IMR-90 (cell line): Measurements from ENCODE around the gene AIMP1. TPM values are rescaled to one million over a fixed set of nuclear protein-coding genes. Genes with fewer than 3 reads are reported as not detected.

ENCODE experiments used
- ATAC-seq: fragments of 200-7000 bp; cut with Tn5 transposase; 2 replicates; pipeline ENCODE4 v1.9.1; 2020; ENCODE audit warnings: low read depth, mild to moderate bottlenecking, moderate library complexity
- BruUV-seq: library from RNA; stranded (reverse); fragments of 400-500 nt; replicated peaks from 2 replicates; lab custom pipeline; 2021; lab: Mats Ljungman, UMichigan
- CTCF ChIA-PET: fragments of 300-600 bp; formaldehyde crosslinking; extraction: SDS; loops from one replicate; lab custom pipeline; 2021; ENCODE audit warnings: antibody characterized with exemption; lab: Yijun Ruan, JAX
- POLR2A ChIA-PET: fragments of 300-600 bp; sonication (Branson Sonifier 250); formaldehyde crosslinking; loops from one replicate; lab custom pipeline; 2022; ENCODE audit warnings: antibody characterized with exemption; ENCODE audit not compliant: unreplicated experiment; lab: Charles Lee
- DNase-seq: peaks from one replicate; pipeline ENCODE4 v3.0.0; 2013
- H2AFZ ChIP-seq: replicated peaks from 2 replicates; pipeline ENCODE3; 2013; ENCODE audit warnings: low read length, mild to moderate bottlenecking; ENCODE audit not compliant: poor library complexity
- H2AK5ac ChIP-seq: 2 replicates; pipeline ENCODE4 v1.6.1; 2013; ENCODE audit warnings: low read depth, low read length, inconsistent platforms
- H2AK9ac ChIP-seq: replicated peaks from 2 replicates; pipeline ENCODE3; 2013; ENCODE audit warnings: mild to moderate bottlenecking, low read depth, low read length, moderate library complexity; ENCODE audit not compliant: poor library complexity
- H2BK120ac ChIP-seq: 2 replicates; pipeline ENCODE4 v1.6.1; 2013; ENCODE audit warnings: low read depth, low read length, inconsistent platforms
- H2BK15ac ChIP-seq: 3 replicates; pipeline ENCODE4 v1.6.1; 2013; ENCODE audit warnings: low read depth, low read length, inconsistent platforms
- H2BK20ac ChIP-seq: 2 replicates; pipeline ENCODE4 v1.6.1; 2013; ENCODE audit warnings: low read depth, mild to moderate bottlenecking, inconsistent platforms, low read length, moderate library complexity
- H2BK5ac ChIP-seq: 2 replicates; pipeline ENCODE4 v1.6.1; 2013; ENCODE audit warnings: mild to moderate bottlenecking, low read depth, low read length, inconsistent platforms; ENCODE audit not compliant: poor library complexity, severe bottlenecking
- H3K14ac ChIP-seq: replicated peaks from 2 replicates; pipeline ENCODE4 v1.6.1; 2013; ENCODE audit warnings: low read depth, low read length, inconsistent platforms
- H3K18ac ChIP-seq: 2 replicates; pipeline ENCODE4 v1.6.1; 2013; ENCODE audit warnings: low read depth, low read length, control low read depth
- H3K23ac ChIP-seq: 2 replicates; pipeline ENCODE4 v1.6.1; 2013; ENCODE audit warnings: low read depth, low read length, inconsistent platforms
- H3K27ac ChIP-seq: 2 replicates; pipeline ENCODE4 v1.5.1; 2013; ENCODE audit warnings: mild to moderate bottlenecking, control low read depth, low read length; ENCODE audit not compliant: insufficient read depth
- H3K27me3 ChIP-seq: 2 replicates; pipeline ENCODE4 v1.6.1; 2013; ENCODE audit warnings: low read length; ENCODE audit not compliant: control insufficient read depth, insufficient read depth
- H3K36me3 ChIP-seq: 2 replicates; pipeline ENCODE4 v1.6.1; 2013; ENCODE audit warnings: low read length, mixed read lengths; ENCODE audit not compliant: control insufficient read depth, insufficient read depth
- H3K4ac ChIP-seq: 2 replicates; pipeline ENCODE4 v1.6.1; 2013; ENCODE audit warnings: low read depth, low read length, inconsistent platforms
- H3K4me1 ChIP-seq: 2 replicates; pipeline ENCODE4 v1.6.1; 2013; ENCODE audit warnings: low read length, mixed read lengths; ENCODE audit not compliant: control insufficient read depth, insufficient read depth
- H3K4me2 ChIP-seq: 2 replicates; pipeline ENCODE4 v1.6.1; 2013; ENCODE audit warnings: low read depth, mild to moderate bottlenecking, control low read depth, low read length, moderate library complexity
- H3K4me3 ChIP-seq: 2 replicates; pipeline ENCODE4 v1.5.1; 2013; ENCODE audit warnings: low read depth, mild to moderate bottlenecking, control low read depth, low read length, moderate library complexity; ENCODE audit not compliant: insufficient read depth
- H3K56ac ChIP-seq: 2 replicates; pipeline ENCODE4 v1.6.1; 2013; ENCODE audit warnings: low read length, inconsistent platforms; ENCODE audit not compliant: insufficient read depth; ENCODE audit errors: extremely low read depth
- H3K79me1 ChIP-seq, 2 experiments: 2 replicates each; pipeline ENCODE4 v1.6.1; 2013; ENCODE audit warnings: low read length in 2 of 2, inconsistent platforms in 1 of 2, low read depth in 1 of 2
- H3K9ac ChIP-seq: 2 replicates; pipeline ENCODE4 v1.6.1; 2013; ENCODE audit warnings: low read depth, low read length, control low read depth
- H3K9me1 ChIP-seq: 2 replicates; pipeline ENCODE4 v1.6.1; 2013; ENCODE audit warnings: low read length, inconsistent platforms; ENCODE audit not compliant: insufficient read depth
- H3K9me3 ChIP-seq: 2 replicates; pipeline ENCODE4 v1.6.1; 2013; ENCODE audit warnings: low read length; ENCODE audit not compliant: control insufficient read depth, insufficient read depth
- H4K20me1 ChIP-seq: 2 replicates; pipeline ENCODE4 v1.6.1; 2013; ENCODE audit warnings: low read length, inconsistent platforms; ENCODE audit not compliant: insufficient read depth
- H4K5ac ChIP-seq: 2 replicates; pipeline ENCODE4 v1.6.1; 2013; ENCODE audit warnings: mild to moderate bottlenecking, low read depth, low read length, control low read depth
- H4K8ac ChIP-seq, 2 experiments: 2 replicates each; pipeline ENCODE4 v1.6.1; 2013; ENCODE audit warnings: low read depth in 2 of 2, low read length in 2 of 2, control low read depth in 1 of 2, inconsistent platforms in 1 of 2
- H4K91ac ChIP-seq: 2 replicates; pipeline ENCODE4 v1.6.1; 2013; ENCODE audit warnings: low read depth, low read length, inconsistent platforms; ENCODE audit not compliant: insufficient read depth
- BHLHE40 ChIP-seq: fragments of 150-350 bp; IDR thresholded peaks from 2 replicates; pipeline ENCODE4 v1.6.1; 2016; ENCODE audit warnings: mild to moderate bottlenecking, low read depth, low read length
- CEBPB ChIP-seq: IDR thresholded peaks from 2 replicates; pipeline ENCODE4 v1.6.1; 2012; ENCODE audit warnings: low read depth, low read length, improper control_type of control experiment
- CHD1 ChIP-seq: IDR thresholded peaks from 2 replicates; pipeline ENCODE4 v1.6.1; 2012; ENCODE audit warnings: low read depth, low read length, improper control_type of control experiment
- CTCF ChIP-seq: conservative IDR thresholded peaks from 2 replicates; pipeline ENCODE4 v1.5.1; 2012; ENCODE audit warnings: mild to moderate bottlenecking, low read depth, low read length, improper control_type of control experiment
- FOS ChIP-seq: fragments of 150-350 bp; IDR thresholded peaks from 2 replicates; pipeline ENCODE4 v1.6.1; 2016; ENCODE audit warnings: low read depth, low read length
- MAFK ChIP-seq: IDR thresholded peaks from 2 replicates; pipeline ENCODE4 v1.6.1; 2012; ENCODE audit warnings: low read depth, low read length, improper control_type of control experiment
- MAZ ChIP-seq: IDR thresholded peaks from 2 replicates; pipeline ENCODE4 v1.6.1; 2012; ENCODE audit warnings: low read depth, mild to moderate bottlenecking, low read length, improper control_type of control experiment, moderate library complexity, borderline replicate concordance
- MXI1 ChIP-seq: IDR thresholded peaks from 2 replicates; pipeline ENCODE4 v1.6.1; 2012; ENCODE audit warnings: low read depth, mild to moderate bottlenecking, low read length, moderate library complexity, borderline replicate concordance
- NFE2L2 ChIP-seq: fragments of 150-350 bp; IDR thresholded peaks from 2 replicates; pipeline ENCODE4 v1.6.1; 2016; ENCODE audit warnings: low read depth, mild to moderate bottlenecking, low read length
- POLR2A ChIP-seq: IDR thresholded peaks from 2 replicates; pipeline ENCODE4 v1.6.1; 2012; ENCODE audit warnings: mild to moderate bottlenecking, low read depth, low read length
- RAD21 ChIP-seq: IDR thresholded peaks from 2 replicates; pipeline ENCODE4 v1.6.1; 2012; ENCODE audit warnings: low read length, improper control_type of control experiment
- RCOR1 ChIP-seq: IDR thresholded peaks from 2 replicates; pipeline ENCODE4 v1.6.1; 2012; ENCODE audit warnings: mild to moderate bottlenecking, low read length, improper control_type of control experiment; ENCODE audit not compliant: insufficient replicate concordance
- RFX5 ChIP-seq: IDR thresholded peaks from 2 replicates; pipeline ENCODE4 v1.8.0; 2012; ENCODE audit warnings: low read depth, mild to moderate bottlenecking, low read length, moderate library complexity
- SMC3 ChIP-seq: fragments of 150-350 bp; IDR thresholded peaks from 2 replicates; pipeline ENCODE4 v1.6.1; 2016; ENCODE audit warnings: low read depth, mild to moderate bottlenecking, antibody characterized with exemption, low read length, moderate library complexity
- dilution Hi-C: fragments of 300-500 bp; cut with HindIII; formaldehyde crosslinking; loops from one replicate; pipeline ENCODE4 v1.14.3; 2018; ENCODE audit warnings: low sequenced_read_pairs; ENCODE audit not compliant: unreplicated experiment
- in situ Hi-C: fragments of 300-500 bp; cut with MboI; formaldehyde crosslinking; loops from 3 replicates; pipeline ENCODE4 v1.14.3; 2019; ENCODE audit warnings: low sequenced_read_pairs, inconsistent platforms, mixed read lengths
- intact Hi-C: fragments of 100-400 bp; cut with micrococcal nuclease; formaldehyde crosslinking; loops from 2 replicates; pipeline ENCODE4 v1.10.0; 2022
- polyA plus RNA-seq, 3 experiments: library from polyadenylated mRNA; depleted of rRNA; stranded (reverse); fragments of >200 nt; gene quantifications; 2 replicates each; pipeline ENCODE4 v1.2.3, GENCODE V29; 2012; ENCODE audit warnings: low replicate concordance in 1 of 3
- total RNA-seq: library from RNA; depleted of rRNA; stranded (reverse); fragments of >200 nt; gene quantifications from 2 replicates; pipeline ENCODE4 v1.2.3, GENCODE V29; 2012
- TF ChIP-seq, protein P1 (sequence below): fragments of 150-350 bp; IDR thresholded peaks from 2 replicates; pipeline ENCODE4 v1.6.1; 2016; ENCODE audit warnings: low read depth, mild to moderate bottlenecking, low read length, moderate library complexity, borderline replicate concordance
- TF ChIP-seq, protein P2 (sequence below): fragments of 150-350 bp; IDR thresholded peaks from 2 replicates; pipeline ENCODE4 v1.6.1; 2017; ENCODE audit warnings: mild to moderate bottlenecking, antibody characterized with exemption, low read length, low read depth

Gene AIMP1
- total and polyA plus RNA-seq, 2 of the 4 experiments (the other 2 are of a cell fraction) = 11.8 to 21.4 TPM

GRCh38 chr4:106325800-106326199, 9.4 kb downstream of the AIMP1 start:
- Histone ChIP-seq H3K9ac (no peak overlapping the region), H2BK20ac (no peak overlapping the region), H3K4me3 (no peak overlapping the region), H3K27me3 (no peaks in the 10 kb centered on the region), H4K5ac (no peak overlapping the region), H3K9me3 (no peaks in the 10 kb centered on the region), H3K4me2 (no peak overlapping the region), H2AK5ac (no peak overlapping the region), H3K56ac (no peak overlapping the region), H4K91ac (no peak overlapping the region), H3K23ac (no peak overlapping the region), H3K79me1 (peaks cover 0 to 2% of the 10 kb centered on the region in 2 experiments; a peak in 2 of 4 replicates), H4K8ac (no peak overlapping the region), H3K14ac (no peak overlapping the region), H2AFZ (no peak overlapping the region), H3K36me3 (peaks cover 17% of the 10 kb centered on the region), H2BK15ac (no peak overlapping the region), H2AK9ac (no peak overlapping the region), H2BK120ac (no peak overlapping the region), H3K4me1 (no peaks in the 10 kb centered on the region), H3K4ac (no peak overlapping the region), H3K27ac (no peak overlapping the region), H3K9me1 (no peaks in the 10 kb centered on the region), H2BK5ac (no peak overlapping the region), H3K18ac (no peak overlapping the region), H4K20me1 (no peaks in the 10 kb centered on the region)
- BruUV-seq = no TSS peak
- dilution Hi-C loops (no loop called here), intact Hi-C loops (loop anchor here (5.0 to 10.0 kb wide), 2 partner anchors 482 to 1691 kb away; no protein-coding TSS in a partner anchor), in situ Hi-C loops (no loop called here)
- no peak for TF ChIP-seq MXI1
- no peak for TF ChIP-seq CHD1
- no peak for TF ChIP-seq MAZ
- no peak for TF ChIP-seq FOS
- TF ChIP-seq SMC3 = no peak
- TF ChIP-seq RFX5 = no peak
- no peak for TF ChIP-seq RAD21
- no peak for TF ChIP-seq NFE2L2
- TF ChIP-seq BHLHE40 = no peak
- TF ChIP-seq CEBPB = no peak
- TF ChIP-seq RCOR1 = no peak
- TF ChIP-seq, protein P1, sequence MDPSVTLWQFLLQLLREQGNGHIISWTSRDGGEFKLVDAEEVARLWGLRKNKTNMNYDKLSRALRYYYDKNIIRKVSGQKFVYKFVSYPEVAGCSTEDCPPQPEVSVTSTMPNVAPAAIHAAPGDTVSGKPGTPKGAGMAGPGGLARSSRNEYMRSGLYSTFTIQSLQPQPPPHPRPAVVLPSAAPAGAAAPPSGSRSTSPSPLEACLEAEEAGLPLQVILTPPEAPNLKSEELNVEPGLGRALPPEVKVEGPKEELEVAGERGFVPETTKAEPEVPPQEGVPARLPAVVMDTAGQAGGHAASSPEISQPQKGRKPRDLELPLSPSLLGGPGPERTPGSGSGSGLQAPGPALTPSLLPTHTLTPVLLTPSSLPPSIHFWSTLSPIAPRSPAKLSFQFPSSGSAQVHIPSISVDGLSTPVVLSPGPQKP = no peak
- no peak for TF ChIP-seq MAFK
- TF ChIP-seq CTCF = no peak
- TF ChIP-seq POLR2A = no peak
- TF ChIP-seq, protein P2, sequence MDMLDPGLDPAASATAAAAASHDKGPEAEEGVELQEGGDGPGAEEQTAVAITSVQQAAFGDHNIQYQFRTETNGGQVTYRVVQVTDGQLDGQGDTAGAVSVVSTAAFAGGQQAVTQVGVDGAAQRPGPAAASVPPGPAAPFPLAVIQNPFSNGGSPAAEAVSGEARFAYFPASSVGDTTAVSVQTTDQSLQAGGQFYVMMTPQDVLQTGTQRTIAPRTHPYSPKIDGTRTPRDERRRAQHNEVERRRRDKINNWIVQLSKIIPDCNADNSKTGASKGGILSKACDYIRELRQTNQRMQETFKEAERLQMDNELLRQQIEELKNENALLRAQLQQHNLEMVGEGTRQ = no peak
- ChIA-PET POLR2A (no interaction called here), CTCF (no interaction called here)
- DNase-seq = no peak
- no peak for ATAC-seq
